ENCODE data around the gene RRAGB.
A peak's percentile ranks its signal among the peaks of the same experiment; 100 is the strongest.

Gene RRAGB

DNA sequence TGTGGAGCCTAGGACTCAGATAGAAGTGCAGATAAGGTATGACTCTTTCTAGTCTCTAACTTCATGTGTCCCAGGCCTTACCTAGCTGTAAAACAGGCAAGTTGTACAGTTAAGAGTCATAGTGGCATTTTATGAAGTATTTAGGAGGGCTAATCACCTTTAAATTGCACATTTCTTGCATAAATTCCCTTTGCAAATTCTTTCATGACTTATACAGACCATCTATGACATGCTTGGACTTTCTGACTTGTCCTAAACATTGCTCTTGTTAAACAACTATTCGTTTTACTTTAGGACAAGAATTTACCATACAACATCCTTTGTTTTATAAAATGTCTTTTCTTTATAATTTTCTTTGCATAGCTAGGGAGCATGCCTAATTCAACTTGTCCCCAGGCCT lies 7.8 kb upstream of the RRAGB start:
- H3K9me3 ChIP-seq (ENCODE audit: severe bottlenecking) = peaks cover 5% of the 10 kb centered on the region
- DNase-seq = no peak

DNA sequence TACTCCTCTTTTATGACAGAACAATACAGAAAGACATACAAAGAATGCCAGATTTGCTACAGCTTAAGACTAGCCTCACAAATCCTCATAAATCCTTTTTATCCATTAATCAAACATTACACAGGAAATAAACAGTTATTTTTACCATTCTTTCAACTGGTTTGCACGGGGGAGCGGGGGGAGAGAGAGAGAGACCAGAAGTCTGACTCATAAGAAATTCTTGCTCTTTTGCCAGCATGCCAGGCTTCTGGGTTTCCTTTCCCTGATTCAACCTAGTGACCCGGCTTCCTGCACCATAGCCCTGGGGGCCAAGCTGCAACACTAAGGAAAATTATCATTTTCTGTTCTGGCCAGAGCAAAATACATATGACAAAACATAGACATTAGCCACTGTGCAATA lies 6.8 kb upstream of the RRAGB start:
- no peak for DNase-seq
- H3K9me3 ChIP-seq (ENCODE audit: severe bottlenecking) = peaks cover 5% of the 10 kb centered on the region
- no peaks in the 10 kb centered on the region for H3K27me3 ChIP-seq (ENCODE audit: insufficient read depth, low read depth, severe bottlenecking)
- H3K27ac ChIP-seq = no peak overlapping the region
- H3K36me3 ChIP-seq = no peaks in the 10 kb centered on the region
- TF ChIP-seq, protein P1, sequence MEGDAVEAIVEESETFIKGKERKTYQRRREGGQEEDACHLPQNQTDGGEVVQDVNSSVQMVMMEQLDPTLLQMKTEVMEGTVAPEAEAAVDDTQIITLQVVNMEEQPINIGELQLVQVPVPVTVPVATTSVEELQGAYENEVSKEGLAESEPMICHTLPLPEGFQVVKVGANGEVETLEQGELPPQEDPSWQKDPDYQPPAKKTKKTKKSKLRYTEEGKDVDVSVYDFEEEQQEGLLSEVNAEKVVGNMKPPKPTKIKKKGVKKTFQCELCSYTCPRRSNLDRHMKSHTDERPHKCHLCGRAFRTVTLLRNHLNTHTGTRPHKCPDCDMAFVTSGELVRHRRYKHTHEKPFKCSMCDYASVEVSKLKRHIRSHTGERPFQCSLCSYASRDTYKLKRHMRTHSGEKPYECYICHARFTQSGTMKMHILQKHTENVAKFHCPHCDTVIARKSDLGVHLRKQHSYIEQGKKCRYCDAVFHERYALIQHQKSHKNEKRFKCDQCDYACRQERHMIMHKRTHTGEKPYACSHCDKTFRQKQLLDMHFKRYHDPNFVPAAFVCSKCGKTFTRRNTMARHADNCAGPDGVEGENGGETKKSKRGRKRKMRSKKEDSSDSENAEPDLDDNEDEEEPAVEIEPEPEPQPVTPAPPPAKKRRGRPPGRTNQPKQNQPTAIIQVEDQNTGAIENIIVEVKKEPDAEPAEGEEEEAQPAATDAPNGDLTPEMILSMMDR (IDR thresholded peaks at IDR 0.05; ENCODE audit: low read depth, low read length) = no peak
- H3K4me3 ChIP-seq (ENCODE audit: low read depth, low read length) = no peak overlapping the region

More for the DNA sequence above, 7.8 kb upstream of the RRAGB start:
- no peak overlapping the region for H3K27ac ChIP-seq
- TF ChIP-seq, protein P1 (IDR thresholded peaks at IDR 0.05; ENCODE audit: low read depth, low read length) = no peak
- H3K4me3 ChIP-seq (ENCODE audit: low read depth, low read length) = no peak overlapping the region
- no peaks in the 10 kb centered on the region for H3K36me3 ChIP-seq
- H3K27me3 ChIP-seq (ENCODE audit: insufficient read depth, low read depth, severe bottlenecking) = peaks cover 3% of the 10 kb centered on the region

DNA sequence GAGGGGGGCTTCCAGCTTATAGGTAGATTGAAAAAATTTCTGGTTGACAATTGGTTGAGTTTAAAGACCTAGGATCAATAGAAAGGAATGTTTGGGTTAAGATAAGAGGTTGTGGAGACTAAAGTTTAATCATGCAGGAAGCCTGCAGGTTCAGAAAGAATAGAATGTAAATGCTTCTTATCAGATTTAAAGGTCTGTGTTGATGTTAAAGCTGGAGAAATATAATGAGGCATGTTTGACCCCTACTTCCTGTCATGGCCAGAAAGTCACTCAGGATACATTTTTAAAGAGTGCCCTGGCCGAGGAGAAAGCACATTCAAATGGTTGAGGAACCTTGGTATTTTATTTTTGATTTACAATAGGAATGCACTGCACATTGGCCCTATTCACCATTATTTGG lies 3.9 kb upstream of the RRAGB start:
- H3K27ac ChIP-seq = no peak overlapping the region
- no peak for DNase-seq
- no peaks in the 10 kb centered on the region for H3K27me3 ChIP-seq (ENCODE audit: insufficient read depth, low read depth, severe bottlenecking)
- peaks cover 5% of the 10 kb centered on the region for H3K9me3 ChIP-seq (ENCODE audit: severe bottlenecking)
- TF ChIP-seq, protein P1 (IDR thresholded peaks at IDR 0.05; ENCODE audit: low read depth, low read length) = no peak
- no peak overlapping the region for H3K4me3 ChIP-seq (ENCODE audit: low read depth, low read length)
- no peaks in the 10 kb centered on the region for H3K36me3 ChIP-seq

DNA sequence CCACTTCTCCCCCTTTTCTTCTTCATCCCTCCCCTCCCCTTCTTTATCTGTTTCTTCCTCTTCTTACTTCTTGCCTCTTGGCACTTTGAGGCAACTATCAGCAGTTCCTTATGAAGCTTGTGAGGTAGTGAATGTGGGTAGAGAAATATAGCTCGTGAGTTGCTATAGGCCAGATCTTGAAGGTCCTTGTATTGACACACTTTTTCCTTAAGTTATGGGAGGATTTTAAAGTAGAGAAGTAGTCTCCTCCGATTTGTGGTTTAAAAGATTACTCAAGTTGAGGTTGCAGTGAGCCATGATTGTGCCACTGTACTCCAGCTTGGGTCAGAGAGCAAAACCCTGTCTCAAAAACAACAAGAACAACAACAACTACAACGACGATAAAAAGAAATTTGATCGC lies 3.4 kb upstream of the RRAGB start:
- H3K27ac ChIP-seq = no peak overlapping the region
- peaks cover 5% of the 10 kb centered on the region for H3K9me3 ChIP-seq (ENCODE audit: severe bottlenecking)
- no peaks in the 10 kb centered on the region for H3K27me3 ChIP-seq (ENCODE audit: insufficient read depth, low read depth, severe bottlenecking)
- TF ChIP-seq, protein P1 (IDR thresholded peaks at IDR 0.05; ENCODE audit: low read depth, low read length) = no peak
- no peak for DNase-seq
- H3K36me3 ChIP-seq = no peaks in the 10 kb centered on the region
- no peak overlapping the region for H3K4me3 ChIP-seq (ENCODE audit: low read depth, low read length)

DNA sequence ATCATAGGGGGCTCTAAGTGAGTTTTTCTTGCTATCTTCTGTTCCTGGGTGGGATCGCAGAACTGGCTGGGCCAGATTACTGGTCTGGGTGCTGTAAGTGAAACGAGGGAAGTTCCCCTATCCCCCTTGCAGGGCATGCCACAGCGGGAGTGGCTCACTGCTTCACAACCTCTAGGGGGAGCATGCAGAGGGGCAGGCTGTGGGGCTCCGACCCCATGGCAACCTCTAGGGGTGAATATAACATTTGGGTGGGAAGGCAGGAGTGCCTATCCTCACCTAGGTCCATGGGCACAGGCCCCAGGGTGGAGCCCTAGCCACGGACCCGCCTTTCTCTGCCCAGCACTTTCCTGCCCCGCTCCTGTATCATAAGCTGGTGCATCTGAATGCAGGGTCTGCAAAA lies 1.7 kb upstream of the RRAGB start:
- H3K9me3 ChIP-seq (ENCODE audit: severe bottlenecking) = no peaks in the 10 kb centered on the region
- TF ChIP-seq, protein P1 (IDR thresholded peaks at IDR 0.05; ENCODE audit: low read depth, low read length) = 0 out of 2 replicates have a peak, but pooled peaks have one; percentile 20
- H3K4me3 ChIP-seq (ENCODE audit: low read depth, low read length) = no peak overlapping the region
- H3K27ac ChIP-seq = no peak overlapping the region
- DNase-seq = peak; percentile 6
- H3K27me3 ChIP-seq (ENCODE audit: insufficient read depth, low read depth, severe bottlenecking) = no peaks in the 10 kb centered on the region
- H3K36me3 ChIP-seq = no peaks in the 10 kb centered on the region

DNA sequence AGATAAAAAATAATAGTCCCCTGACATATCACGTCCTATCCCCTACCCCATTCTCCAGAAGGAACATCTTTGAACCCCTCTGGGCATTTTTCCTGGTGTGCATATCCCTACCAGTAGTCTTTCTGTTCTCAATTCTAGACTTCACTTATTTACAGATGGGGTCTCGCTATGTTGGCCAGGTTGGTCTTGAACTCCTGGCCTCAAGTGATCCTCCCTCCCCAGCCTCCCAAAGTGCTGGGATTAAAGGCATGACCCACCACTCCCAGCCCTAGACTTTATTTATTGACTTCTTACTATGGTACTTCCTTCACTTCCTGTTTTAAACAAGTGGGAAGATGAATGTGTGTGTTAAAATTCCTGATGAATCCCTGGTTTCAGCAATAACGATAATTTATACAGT lies 612 bp upstream of the RRAGB start:
- H3K36me3 ChIP-seq = no peaks in the 10 kb centered on the region
- 0 out of 2 replicates have a peak overlapping the region, but pooled peaks have one; percentile 6 for H3K4me3 ChIP-seq (ENCODE audit: low read depth, low read length)
- H3K9me3 ChIP-seq (ENCODE audit: severe bottlenecking) = no peaks in the 10 kb centered on the region
- no peaks in the 10 kb centered on the region for H3K27me3 ChIP-seq (ENCODE audit: insufficient read depth, low read depth, severe bottlenecking)
- 0 out of 2 replicates have a peak overlapping the region, but pooled peaks have one; percentile 24 for H3K27ac ChIP-seq
- DNase-seq = no peak
- TF ChIP-seq, protein P1 (IDR thresholded peaks at IDR 0.05; ENCODE audit: low read depth, low read length) = no peak
